Measurements from ENCODE around the gene IFFO2.
A peak's percentile ranks its signal among the peaks of the same experiment; 100 is the strongest.

The IFFO2 gene

DNA sequence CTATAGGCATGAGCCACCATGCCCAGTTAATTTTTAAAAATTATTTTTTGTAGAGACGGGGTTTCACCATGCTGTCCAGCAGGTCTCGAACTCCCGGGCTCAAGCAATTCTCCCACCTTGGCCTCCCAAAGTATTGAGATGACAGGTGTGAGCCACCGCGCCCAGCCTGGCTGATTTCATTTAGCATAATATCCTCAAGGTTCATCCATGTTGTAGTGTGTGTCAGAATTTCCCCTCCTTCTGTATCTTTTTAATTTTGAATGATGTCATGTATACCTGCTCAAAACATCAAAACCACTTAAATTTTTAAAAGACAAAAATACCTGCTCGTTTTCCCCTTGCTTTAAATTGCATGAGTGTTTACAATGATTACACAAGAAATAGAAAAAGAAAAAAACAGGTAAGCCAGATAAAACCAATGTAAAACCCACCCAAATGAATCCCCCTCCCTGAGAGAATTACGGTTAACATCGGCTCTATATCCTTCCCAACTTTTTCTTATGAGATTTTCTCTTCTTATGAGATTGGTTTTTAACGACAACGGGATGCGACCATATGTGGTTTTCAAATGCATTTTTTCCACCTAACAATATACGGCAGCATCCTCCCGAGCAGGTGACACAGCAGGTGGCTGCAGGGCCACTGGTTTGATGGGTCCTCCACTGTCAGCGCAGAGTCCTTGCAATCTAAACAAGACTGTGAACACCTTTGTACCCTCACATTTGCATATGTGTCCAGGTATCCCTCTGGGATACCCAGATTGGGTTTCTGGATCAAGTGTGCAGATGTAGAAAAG, 22.1 kb downstream of the IFFO2 start:
- DNase-seq: no peak

DNA sequence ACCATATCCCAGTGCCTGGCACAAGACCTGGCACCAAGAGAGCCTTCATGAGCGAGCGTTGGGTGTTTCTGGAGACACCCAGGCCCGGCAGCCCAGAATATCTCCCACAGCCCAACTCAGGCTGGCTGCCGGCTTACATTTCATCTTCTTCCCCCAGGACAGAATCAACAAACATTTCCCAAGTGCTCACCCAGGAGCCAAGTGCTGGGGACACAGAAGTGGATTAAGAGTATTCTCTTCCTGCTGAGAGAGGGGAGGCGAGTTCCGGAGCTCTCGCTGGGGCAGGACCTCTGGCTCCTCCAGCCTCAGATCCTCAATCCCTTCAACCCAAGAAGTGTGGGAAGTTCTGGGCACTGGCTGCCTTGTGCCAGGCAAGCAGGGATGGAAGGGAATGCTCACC, 23.6 kb downstream of the IFFO2 start:
- no peak for DNase-seq

DNA sequence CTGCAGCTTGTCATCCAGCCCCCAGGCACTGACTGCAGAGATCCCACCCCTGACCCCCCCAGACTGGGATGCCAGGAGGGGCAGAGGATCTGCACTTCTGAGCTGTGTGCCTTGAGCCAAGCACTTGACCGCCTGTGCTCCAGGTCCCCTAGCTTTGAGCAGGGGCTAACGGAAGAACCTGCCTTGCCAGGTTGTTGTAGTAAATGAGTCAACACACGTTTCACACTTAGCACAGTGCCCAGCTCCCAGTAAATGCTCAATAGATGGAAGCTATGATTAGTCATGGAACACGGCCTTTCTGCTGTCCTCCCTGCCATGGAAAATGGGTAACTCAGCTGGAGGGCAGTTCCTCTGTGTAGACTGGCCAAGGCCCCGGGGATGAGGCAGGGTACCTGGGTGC, 24.1 kb downstream of the IFFO2 start:
- no peak for DNase-seq

DNA sequence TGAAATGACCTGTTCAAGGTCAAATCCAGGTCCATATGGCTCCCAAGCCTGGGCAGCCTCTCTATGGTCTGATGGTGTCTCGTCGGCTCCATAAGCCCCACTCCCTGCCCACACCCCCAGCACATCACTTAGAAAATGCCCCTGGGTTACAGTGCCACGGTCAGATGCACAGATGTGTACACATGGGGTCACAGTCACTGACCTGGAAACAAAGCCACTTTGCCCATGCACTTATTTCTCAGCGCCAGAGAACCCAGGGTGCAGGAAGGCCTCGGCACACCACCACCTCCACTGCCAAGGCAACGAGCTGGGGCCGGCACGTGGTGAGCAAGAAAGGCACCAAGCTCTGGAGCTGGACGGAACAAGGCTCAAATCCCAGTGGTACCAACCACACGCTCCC, 24.7 kb downstream of the IFFO2 start:
- no peak for DNase-seq

DNA sequence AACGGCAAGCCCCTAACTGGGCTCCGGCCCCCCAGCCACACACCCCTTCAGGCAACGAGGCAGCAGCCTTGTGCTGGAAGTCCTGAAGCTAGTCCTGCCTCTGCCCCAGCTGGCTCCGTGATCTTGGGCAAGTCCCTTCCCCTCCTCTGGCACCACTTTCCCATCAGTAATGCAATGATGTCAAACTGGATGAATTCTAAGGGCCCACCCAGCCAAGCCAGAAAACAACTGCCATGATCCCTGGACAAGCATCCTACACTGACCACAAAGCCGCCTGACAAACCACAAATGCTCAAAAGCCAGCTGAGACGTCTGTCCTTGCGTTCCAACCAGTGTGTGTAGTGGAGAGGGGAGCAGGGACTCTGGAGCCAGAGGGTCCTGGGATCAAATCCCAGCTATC, 26.8 kb downstream of the IFFO2 start:
- no peak for DNase-seq

DNA sequence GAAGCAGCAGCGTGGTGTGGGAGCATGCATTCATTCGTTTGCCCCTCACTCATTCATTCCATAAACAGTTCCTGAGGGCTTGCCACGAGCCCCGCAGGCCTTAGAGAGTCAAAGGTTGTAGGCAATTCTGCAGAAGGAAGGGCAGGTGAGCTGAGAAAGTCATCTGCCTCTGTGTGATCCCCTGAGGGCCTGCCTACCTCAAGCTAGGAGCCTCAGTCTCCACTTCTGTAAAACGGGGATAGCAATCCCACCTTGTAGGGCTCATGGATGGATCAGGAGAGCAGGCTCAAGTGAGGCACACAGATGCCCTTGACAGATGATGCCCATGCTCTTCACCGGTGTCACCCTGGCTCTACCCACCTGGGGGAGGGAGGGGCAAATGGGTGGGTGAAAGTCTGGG, 27.5 kb downstream of the IFFO2 start:
- no peak for DNase-seq

DNA sequence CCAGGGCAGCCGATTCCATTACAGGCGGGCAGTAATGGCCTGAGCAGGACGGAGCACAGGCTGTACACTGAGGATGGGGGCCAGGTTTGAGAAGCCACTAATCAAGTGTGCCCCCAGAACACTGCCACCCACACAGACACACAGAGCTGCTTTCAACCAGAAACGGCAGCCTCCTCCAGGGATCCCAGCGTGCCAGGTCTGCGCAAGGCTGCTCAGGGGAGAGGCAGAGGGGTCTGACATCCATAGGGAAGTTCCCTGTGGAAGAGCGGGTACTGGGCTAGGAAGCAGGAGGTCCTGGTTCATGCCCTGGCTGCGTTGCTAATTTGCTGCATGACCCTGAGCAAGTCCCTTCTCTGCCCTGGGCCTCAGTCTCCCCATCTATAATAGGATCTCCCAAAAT, 28.1 kb downstream of the IFFO2 start:
- DNase-seq: no peak

DNA sequence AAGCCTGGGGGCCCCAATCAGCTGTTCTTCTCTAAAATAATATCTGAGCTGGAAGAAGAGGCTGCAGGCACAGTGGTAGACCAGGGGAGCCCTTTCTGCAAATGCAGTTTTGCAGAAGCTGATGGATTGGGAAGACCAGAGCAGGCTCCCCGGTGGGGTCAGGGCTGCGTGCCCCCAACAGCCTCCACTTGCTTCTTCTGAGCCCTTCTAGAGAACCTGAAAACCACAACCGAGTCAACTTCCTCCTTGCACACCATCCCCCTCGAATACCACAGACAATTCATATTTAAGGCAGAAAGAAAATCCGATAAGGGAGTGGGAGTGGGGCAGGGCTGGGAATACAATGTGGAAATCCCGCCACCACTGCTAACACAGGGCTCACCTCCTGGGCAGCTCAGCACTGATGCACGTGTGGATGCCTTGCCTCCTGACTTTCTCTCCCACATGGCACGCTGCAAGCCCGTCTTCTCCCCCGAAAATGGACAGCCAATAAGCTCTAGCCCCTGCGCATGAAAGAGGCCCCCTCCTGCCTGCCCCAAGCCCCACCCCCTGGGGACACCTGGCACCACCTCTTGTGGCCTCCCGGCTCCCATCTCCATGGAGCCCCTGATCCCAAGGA, 28.7 kb downstream of the IFFO2 start:
- DNase-seq: no peak

DNA sequence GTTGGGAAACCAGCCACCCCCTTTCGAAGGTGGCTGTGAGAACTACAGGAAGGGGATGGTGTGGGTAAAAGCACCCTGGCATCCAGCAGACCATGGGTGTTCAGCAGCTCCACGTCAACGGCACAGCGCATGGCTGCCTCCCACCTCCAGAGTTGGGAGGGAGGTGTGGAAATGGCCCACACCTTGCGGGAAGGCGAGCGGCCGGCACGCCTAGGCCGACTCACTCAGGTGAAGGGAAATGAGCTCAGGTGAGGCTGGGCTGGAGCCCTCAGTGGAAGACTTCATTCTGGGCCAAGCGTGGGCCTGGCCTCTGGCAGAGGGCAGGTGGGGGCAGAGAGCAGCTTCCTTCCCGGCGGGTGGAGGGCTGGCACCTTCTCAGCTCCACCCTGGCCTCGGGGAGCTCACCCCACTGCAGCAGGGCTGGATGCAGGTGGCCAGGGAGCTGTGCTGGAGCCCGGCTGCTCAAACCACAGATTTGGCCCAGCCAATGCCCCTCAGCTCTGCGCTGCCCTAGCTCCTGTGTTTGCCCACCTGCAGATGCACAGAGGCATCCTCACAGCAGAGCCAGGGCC, 29.3 kb downstream of the IFFO2 start:
- no peak for DNase-seq

DNA sequence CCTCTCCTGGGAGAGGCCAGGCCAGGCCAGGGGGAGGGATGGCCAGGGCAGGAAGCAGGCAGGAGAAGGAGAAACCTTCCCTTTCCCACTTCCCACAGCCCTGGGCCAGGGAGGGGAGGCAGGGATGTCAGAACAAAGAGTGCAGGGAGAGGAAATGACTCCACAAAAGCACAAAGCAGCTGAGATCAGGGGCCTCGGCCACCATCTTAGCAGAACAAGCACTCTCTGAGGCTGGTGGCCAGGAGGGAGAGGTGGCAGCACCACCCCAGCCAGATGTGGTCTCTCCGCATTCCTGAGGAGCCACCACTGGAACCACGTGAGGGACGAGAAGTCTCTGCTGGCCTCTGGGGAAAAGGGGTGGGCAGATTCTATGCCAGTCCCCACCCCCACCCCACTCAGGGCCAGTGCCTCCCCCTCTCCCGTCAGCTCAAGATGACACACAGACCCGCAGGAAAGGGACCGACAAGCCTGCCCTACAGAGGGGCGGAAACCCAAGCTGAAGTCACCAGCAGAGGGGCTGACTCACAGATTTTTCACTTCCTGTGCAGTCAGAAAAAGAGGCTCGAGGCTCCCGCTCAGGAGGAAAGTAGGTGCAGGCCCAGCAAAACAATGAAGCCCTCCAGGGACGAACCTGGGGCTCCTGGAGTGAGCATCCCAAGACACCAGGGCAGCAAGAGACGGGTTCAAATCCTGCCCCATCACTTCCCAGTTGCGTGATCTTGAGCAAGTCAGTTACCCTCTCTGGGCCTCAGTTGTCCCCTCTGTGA, 30.0 kb downstream of the IFFO2 start:
- DNase-seq: no peak

DNA sequence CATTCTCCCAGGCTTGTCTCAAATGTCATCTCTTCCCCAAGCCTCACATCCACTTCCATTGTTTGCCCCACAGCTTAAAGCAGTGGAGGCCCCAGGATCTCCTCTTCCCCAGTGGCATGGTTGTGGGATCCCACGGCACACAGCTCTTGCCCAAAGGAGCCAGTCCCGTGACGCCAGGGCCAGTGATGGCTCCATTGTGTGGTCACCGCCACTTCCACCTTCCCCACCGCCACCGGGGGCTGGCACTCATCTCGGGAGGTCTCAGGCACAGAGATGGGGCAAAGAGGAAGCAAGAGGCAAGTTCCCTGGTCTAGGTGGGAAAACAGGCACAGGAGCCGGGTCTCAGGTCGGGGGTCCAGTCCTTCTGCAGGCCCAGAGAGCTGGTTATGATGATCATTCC, 31.2 kb downstream of the IFFO2 start:
- no peak for DNase-seq

DNA sequence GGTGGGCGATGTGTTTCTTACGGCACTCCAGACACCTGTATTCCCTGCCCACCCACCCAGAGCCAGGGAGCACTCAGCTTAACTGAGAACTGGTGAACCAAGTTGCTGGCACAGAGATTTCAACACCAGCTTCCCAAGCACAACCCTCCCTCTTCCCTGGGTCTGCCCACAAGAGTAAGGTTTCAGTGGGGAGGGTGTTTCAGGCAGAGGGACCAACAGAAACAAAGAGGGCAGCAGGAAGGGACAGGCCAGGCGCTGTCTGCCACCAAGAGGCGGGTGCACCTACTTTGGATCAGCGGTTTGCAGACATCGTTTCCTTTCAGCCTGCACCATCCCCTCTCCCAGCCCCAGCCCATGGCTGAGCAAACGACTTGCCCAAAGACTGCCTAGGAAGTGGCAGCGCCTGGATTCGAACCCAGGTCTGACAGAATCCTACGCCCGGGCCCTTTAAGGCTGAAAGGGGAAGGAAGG, 32.2 kb downstream of the IFFO2 start:
- no peak for DNase-seq

DNA sequence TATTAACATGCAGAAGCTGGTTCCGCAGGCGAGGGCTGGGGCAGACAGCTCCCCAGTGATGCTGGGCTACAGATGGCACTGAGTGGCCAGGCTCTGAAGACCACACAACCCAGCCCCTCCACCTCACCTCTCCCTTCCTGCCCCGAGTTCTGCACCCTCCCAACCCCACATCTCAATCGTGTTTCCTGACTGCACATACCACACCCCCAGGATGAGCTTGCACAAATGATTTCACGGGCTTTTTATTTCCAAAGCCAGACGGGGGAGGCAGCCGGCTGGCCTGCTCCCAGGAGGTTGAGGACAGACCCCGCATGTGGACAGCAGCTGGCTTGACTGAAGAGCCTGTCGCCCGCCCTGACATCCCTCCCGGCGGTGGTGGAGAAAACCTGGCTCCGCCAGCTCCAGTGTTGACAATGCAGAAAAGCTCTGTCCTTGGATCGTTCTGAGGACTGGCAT, 32.7 kb downstream of the IFFO2 start:
- DNase-seq: no peak

DNA sequence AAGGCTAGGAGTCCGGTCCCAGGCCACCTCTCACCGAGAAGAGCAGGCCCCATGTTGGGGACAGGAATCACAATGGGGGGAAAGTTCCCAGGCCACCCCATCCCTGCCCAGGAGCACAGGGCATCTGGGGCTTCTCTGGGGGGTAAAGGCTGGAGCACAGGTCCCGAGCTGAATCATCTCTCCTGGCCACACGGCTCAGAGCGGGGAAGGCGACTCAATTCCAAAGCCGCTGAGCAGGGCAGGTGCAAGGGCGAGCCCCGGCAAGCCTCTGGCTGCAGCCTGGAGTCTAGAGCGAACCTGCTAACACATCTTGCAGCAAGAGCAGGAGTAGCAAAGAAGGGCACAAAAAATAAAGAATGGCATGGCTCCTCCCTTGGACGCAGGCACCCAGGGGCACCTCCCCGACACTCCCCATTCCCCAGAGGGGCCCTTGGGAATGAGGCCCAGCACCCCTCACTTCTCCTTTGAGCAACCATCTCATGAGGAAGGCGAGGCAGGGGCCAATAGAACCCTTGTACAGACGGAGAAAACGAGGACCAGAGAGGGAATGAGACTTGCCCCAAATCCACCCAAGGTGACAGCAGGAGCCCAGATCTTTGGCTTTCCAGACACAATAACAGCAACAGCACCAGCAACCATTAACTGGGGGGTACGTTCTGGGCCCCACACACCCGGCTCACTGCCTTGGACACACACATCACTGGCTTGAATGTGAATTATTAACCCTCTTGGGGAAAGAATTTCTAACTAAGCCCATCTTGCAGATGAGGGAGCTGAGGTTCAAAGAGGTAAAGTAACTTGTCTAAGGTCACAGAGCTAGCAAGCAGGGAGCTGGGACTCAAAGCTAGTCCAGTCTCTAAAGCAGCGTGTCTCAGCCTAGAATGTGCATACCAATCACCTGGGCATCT, 33.4 kb downstream of the IFFO2 start:
- DNase-seq: no peak

DNA sequence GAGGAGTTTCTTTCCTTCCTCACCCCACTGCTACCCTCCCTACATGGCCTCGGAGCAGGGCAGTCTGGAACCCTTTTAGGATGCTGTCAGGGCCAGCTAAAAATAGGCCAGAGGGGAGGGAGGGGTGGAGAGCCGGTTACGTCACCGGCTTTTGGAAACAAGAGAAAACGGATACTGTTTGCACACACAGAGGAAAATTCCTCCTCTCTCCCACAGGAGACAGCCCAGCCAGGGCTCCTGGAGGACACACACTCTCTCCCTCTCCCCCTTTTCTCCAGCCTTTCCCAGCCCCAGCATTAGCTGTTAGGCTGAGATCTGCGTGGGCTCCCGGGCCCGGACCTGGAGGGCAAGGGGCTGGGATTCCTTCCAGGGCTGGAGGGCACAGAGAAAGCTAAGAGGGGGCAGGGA, 34.2 kb downstream of the IFFO2 start:
- peak; percentile 19 for DNase-seq

DNA sequence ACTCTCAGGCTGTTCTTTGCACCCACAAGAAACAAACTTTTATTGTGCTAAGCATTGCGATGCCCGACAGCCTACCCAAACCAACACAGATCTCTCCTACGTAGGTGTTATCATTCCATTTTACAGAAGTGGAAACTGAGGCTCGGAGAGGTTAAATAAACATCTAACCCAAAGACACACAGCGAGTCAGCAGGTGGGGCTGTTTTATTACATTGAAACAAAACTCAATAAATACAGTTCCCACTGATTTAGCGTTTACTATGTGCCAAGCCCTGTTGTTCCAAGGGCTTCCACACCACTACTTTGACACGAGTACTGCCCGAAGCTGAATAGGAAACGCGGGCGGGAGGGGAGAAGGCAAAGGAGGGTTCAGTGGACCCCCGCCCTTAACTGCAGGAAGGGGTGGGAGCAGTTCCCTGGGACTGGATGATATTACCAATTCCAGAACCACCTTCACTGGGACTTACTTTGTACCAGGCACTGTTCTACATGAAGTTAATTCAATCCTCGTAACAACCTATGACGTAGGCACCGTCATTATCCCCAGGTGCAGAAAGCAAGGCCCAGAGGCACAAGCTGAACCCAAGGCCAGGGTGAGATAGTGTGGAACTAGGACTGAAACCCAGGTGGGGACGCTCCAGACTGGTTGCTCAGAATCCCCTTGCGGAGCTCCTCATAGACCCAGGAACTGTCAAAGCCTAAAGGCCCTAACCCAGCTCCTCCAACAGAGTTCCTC, 34.8 kb downstream of the IFFO2 start:
- DNase-seq: no peak

DNA sequence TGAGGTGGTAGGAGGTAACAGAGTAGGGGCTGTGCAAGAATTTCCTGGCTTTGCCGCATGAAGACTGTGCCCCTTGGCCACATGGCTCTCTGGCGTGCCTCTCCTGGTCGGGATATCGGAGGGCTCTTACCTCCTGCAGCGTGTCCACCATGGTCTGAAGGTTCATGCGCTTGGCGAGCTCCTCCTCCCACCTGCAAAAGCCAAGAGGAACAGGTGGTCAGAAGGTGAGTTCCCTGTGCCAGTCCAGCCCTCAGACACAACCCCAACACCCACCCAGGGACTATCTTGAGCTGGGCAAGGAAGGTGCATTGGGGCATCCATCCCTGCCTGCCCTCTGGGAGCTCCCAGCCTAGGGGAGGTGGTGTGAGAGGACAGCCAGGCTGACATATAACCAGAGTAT, 35.5 kb downstream of the IFFO2 start:
- DNase-seq: no peak

DNA sequence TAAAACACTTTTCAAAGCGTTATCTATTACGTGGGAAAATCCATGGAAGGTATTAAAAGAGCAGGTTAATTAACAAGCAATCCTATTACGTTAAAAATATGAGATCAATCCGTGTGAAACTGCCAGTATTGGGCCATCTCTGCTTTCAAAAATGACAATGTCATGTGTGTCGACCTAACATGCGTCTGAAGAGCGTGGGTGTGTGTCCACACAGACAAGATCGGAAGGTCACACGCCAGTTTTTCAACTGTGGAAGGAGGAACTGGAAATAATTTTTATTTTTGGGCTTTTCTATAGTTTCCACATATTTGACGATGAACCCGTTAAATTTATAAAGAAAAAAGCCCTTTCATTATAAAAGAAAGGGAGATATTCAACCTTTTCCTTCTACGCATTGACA, 36.5 kb downstream of the IFFO2 start:
- no peak for DNase-seq

DNA sequence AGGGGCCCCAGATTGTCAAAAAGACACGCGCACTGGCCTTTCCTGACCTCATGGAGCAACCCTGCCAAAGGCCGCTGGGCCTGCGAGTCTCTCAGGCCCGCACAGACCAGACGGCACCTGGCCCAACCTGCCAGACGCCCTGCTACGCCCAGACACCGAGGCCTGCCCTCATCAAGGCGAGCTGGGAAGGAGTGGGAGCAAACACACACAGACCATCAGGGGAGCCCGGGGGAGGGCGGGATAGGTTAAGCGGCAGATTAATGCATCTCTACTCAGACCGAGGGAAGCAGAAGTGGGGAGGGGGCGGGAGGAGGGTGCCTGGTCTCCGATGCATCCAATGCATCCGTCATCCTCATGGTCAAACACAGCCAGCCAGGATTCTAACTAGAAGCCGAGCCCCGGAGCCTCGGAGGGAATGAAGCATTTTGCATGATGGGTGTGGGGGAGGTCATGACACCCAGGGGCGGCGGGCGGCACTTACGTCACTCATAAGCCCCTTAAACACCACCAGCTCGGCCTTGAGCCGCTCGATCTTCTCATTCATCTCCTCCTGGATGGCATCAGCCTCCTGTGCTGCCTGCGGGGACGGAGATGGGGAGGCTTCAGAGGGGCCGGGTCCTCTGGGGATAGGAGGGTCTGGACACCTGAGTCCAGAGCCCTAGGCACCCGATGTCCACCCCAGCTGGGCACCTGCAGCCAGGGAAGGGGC, 37.1 kb downstream of the IFFO2 start:
- no peak for DNase-seq

DNA sequence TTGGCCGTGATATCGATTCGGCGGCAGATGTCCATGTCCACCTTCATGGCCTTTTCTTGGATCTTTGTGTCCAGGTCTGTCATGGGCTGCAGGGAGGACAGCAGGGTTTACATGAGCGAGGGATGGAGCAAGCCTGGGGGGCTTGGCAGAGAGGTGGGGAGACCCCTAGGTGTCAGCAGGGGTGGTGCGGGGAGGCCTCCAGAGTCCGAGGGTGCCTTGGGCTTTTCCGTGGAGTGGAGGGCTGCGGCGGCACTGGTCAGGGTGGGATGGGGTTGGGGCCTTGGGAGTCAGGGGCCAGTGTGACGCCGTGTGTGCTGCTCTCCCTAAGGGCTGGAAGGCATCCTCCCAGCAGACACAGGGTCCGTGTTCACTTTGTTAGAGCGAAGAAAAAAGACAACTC, 38.1 kb downstream of the IFFO2 start:
- DNase-seq: no peak
